LNCAP (cell line): ENCODE measurements around the gene NPAS3.

Experiments used
- CTCF ChIP-seq: fragments of 450-650 bp; IDR thresholded peaks from 2 replicates; pipeline ENCODE4 v1.5.1; 2017; ENCODE audit warnings: mild to moderate bottlenecking

The NPAS3 gene

GRCh38 chr14:33103489-33103888 is 164.8 kb downstream of the NPAS3 start:
- TF ChIP-seq CTCF: no peak

GRCh38 chr14:33103966-33104365 is 165.3 kb downstream of the NPAS3 start:
- no peak for TF ChIP-seq CTCF

GRCh38 chr14:33110737-33111443 is 172.2 kb downstream of the NPAS3 start:
- no peak for TF ChIP-seq CTCF

GRCh38 chr14:33114331-33114730 is 175.7 kb downstream of the NPAS3 start:
- TF ChIP-seq CTCF: no peak

GRCh38 chr14:33118668-33119067 is 180.0 kb downstream of the NPAS3 start:
- no peak for TF ChIP-seq CTCF

GRCh38 chr14:33120341-33120740 is 181.7 kb downstream of the NPAS3 start:
- no peak for TF ChIP-seq CTCF

GRCh38 chr14:33120966-33121365 is 182.3 kb downstream of the NPAS3 start:
- TF ChIP-seq CTCF: no peak

GRCh38 chr14:33123281-33123680 is 184.6 kb downstream of the NPAS3 start:
- TF ChIP-seq CTCF: no peak
